Spinal cord (tissue), 10 donors: ENCODE measurements around the gene USP9Y. TPM values are rescaled to one million over a fixed set of nuclear protein-coding genes. Genes with fewer than 3 reads are reported as not detected.
A peak's percentile ranks its signal among the peaks of the same experiment; 100 is the strongest.

Experiments
- DNase-seq, 6 donors: peaks; one replicate each; pipeline versions ENCODE4 v3.0.0 to v3.0.0-alpha.2; 2013 to 2015; ENCODE audit warnings: low spot score in 6 of 6, low read depth in 4 of 6
- H3K27ac ChIP-seq: one replicate; pipeline ENCODE4 v1.5.1; 2013; ENCODE audit warnings: low read depth, low read length, control low read depth
- H3K27me3 ChIP-seq: one replicate; pipeline ENCODE4 v1.6.1; 2013; ENCODE audit warnings: low read length; ENCODE audit not compliant: control insufficient read depth, insufficient read depth
- H3K36me3 ChIP-seq: one replicate; pipeline ENCODE4 v1.6.1; 2013; ENCODE audit warnings: low read length; ENCODE audit not compliant: control insufficient read depth, insufficient read depth
- H3K4me1 ChIP-seq: one replicate; pipeline ENCODE4 v1.6.1; 2013; ENCODE audit warnings: low read length; ENCODE audit not compliant: control insufficient read depth, insufficient read depth
- H3K4me3 ChIP-seq: one replicate; pipeline ENCODE4 v1.5.1; 2013; ENCODE audit warnings: low read depth, low read length, control low read depth
- H3K9me3 ChIP-seq: one replicate; pipeline ENCODE4 v1.6.1; 2013; ENCODE audit warnings: low read length; ENCODE audit not compliant: control insufficient read depth, insufficient read depth
- WGBS: methylation state at CpG from one replicate; pipeline ENCODE4 v1.1.5; 2013; ENCODE audit warnings: missing lambda C conversion rate; ENCODE audit not compliant: insufficient coverage; 5-methylcytosine and 5-hydroxymethylcytosine counted together
- polyA plus RNA-seq, 2 donors: library from polyadenylated mRNA; unstranded; fragments of 120-200 nt; gene quantifications; one replicate each; pipeline ENCODE4 v1.2.1, GENCODE V29; 2013; ENCODE audit not compliant: insufficient read length in 2 of 2
- total RNA-seq, 2 donors: library from RNA; depleted of rRNA in 1 of 2; stranded (reverse); fragments of 120-200 nt in 1 of 2; fragments of >200 nt in 1 of 2; gene quantifications; one replicate each; pipeline versions ENCODE4 v1.2.3 to v1.2.4, GENCODE V29; 2013 to 2014
- donor health status: healthy.

Gene USP9Y
- total and polyA plus RNA-seq, 4 donors, result 44.2 to 55.4 TPM; not detected in 2

- Histone ChIP-seq H3K27ac (no peak overlapping the region), H3K27me3 (no peaks in the 10 kb centered on the region), H3K4me3 (no peak overlapping the region), H3K9me3 (no peaks in the 10 kb centered on the region), H3K36me3 (no peaks in the 10 kb centered on the region), H3K4me1 (no peaks in the 10 kb centered on the region)
- no CpG with 5 or more reads among the region's 3 CpGs for WGBS
- DNase-seq, result no peak
Observed at GRCh38 chrY:12833284-12833683, 132.3 kb downstream of the USP9Y start.

GRCh38 chrY:12837550-12837949 lies 136.5 kb downstream of the USP9Y start:
- DNase-seq, result no peak
- Histone ChIP-seq H3K27ac (no peak overlapping the region), H3K9me3 (no peaks in the 10 kb centered on the region), H3K4me3 (no peak overlapping the region), H3K4me1 (no peaks in the 10 kb centered on the region), H3K27me3 (no peaks in the 10 kb centered on the region), H3K36me3 (no peaks in the 10 kb centered on the region)
- WGBS, result no CpG with 5 or more reads among the region's 2 CpGs

GRCh38 chrY:12841368-12841767 lies 140.3 kb downstream of the USP9Y start:
- WGBS, result no CpG with 5 or more reads among the region's 2 CpGs
- DNase-seq, result no peak
- Histone ChIP-seq H3K4me3 (no peak overlapping the region), H3K4me1 (no peaks in the 10 kb centered on the region), H3K27me3 (no peaks in the 10 kb centered on the region), H3K9me3 (no peaks in the 10 kb centered on the region), H3K27ac (no peak overlapping the region), H3K36me3 (no peaks in the 10 kb centered on the region)

GRCh38 chrY:12846793-12847192 lies 145.8 kb downstream of the USP9Y start:
- Histone ChIP-seq H3K4me3 (no peak overlapping the region), H3K4me1 (no peaks in the 10 kb centered on the region), H3K36me3 (no peaks in the 10 kb centered on the region), H3K27ac (no peak overlapping the region), H3K9me3 (no peaks in the 10 kb centered on the region), H3K27me3 (no peaks in the 10 kb centered on the region)
- DNase-seq, result no peak
- no CpG with 5 or more reads among the region's 3 CpGs for WGBS

- DNase-seq, result no peak
- no peaks in the 10 kb centered on the region for H3K9me3 ChIP-seq
Observed at GRCh38 chrY:12855791-12856275, 154.8 kb downstream of the USP9Y start.

GRCh38 chrY:12867960-12868359 lies 166.9 kb downstream of the USP9Y start:
- Histone ChIP-seq H3K9me3 (no peaks in the 10 kb centered on the region), H3K4me1 (no peaks in the 10 kb centered on the region), H3K27ac (no peak overlapping the region), H3K27me3 (no peaks in the 10 kb centered on the region), H3K4me3 (no peak overlapping the region), H3K36me3 (no peaks in the 10 kb centered on the region)
- DNase-seq, result no peak
- no CpG with 5 or more reads among the region's 2 CpGs for WGBS

More at GRCh38 chrY:12855791-12856275, 154.8 kb downstream of the USP9Y start:
- H3K36me3 ChIP-seq, result no peaks in the 10 kb centered on the region
- H3K4me1 ChIP-seq, result no peaks in the 10 kb centered on the region
- no peaks in the 10 kb centered on the region for H3K27me3 ChIP-seq
- H3K4me3 ChIP-seq, result no peak overlapping the region
- H3K27ac ChIP-seq, result no peak overlapping the region

- DNase-seq, result no peak
- Histone ChIP-seq H3K4me1 (no peaks in the 10 kb centered on the region), H3K36me3 (no peaks in the 10 kb centered on the region), H3K9me3 (no peaks in the 10 kb centered on the region), H3K4me3 (no peak overlapping the region), H3K27me3 (no peaks in the 10 kb centered on the region), H3K27ac (no peak overlapping the region)
Observed at GRCh38 chrY:12896973-12897372, 195.9 kb downstream of the USP9Y start.

- H3K36me3 ChIP-seq, result no peaks in the 10 kb centered on the region
- no peaks in the 10 kb centered on the region for H3K4me1 ChIP-seq
- no peak overlapping the region for H3K4me3 ChIP-seq
- no CpG with 5 or more reads among the region's 2 CpGs for WGBS
- no peaks in the 10 kb centered on the region for H3K27me3 ChIP-seq
- no peak overlapping the region for H3K27ac ChIP-seq
- H3K9me3 ChIP-seq, result no peaks in the 10 kb centered on the region
- DNase-seq, result no peak
Observed at GRCh38 chrY:12898604-12899003, 197.6 kb downstream of the USP9Y start.

GRCh38 chrY:12904618-12905516 lies 203.8 kb downstream of the USP9Y start, which contains the start of gene DDX3Y:
Gene DDX3Y (plus strand): TSS chrY:12904868. CDS start chrY:12904937, 69 bp downstream.
- DNase-seq, result peak in 3 of 6 donors; percentile 79 to 98 (median 82)
- Histone ChIP-seq H3K4me1 (no peaks in the 10 kb centered on the region), H3K36me3 (no peaks in the 10 kb centered on the region), H3K4me3 (no peak within 1 kb of the TSS), H3K27ac (no peak within 1 kb of the TSS), H3K9me3 (no peaks in the 10 kb centered on the region), H3K27me3 (no peaks in the 10 kb centered on the region)
- no CpG with 5 or more reads among the region's 54 CpGs for WGBS

- Histone ChIP-seq H3K4me3 (no peak overlapping the region), H3K27me3 (no peaks in the 10 kb centered on the region), H3K4me1 (no peaks in the 10 kb centered on the region), H3K36me3 (no peaks in the 10 kb centered on the region), H3K9me3 (no peaks in the 10 kb centered on the region), H3K27ac (no peak overlapping the region)
- DNase-seq, result peak in 3 of 6 donors; percentile 57 to 88 (median 58)
- WGBS, result no CpG with 5 or more reads among the region's 19 CpGs
Observed at GRCh38 chrY:12905517-12905872, 204.5 kb downstream of the USP9Y start.
